ENCODE data around the gene RHOD. TPM values are rescaled to one million over a fixed set of nuclear protein-coding genes. Genes with fewer than 3 reads are reported as not detected.

Gene RHOD
- total RNA-seq, 1 experiment from 2014 or later = 33.5 TPM

- Histone ChIP-seq H3K9me3 (ENCODE audit: control insufficient read depth, insufficient read depth, low read depth, low read length) (no peaks in the 10 kb centered on the region), H3K27ac (ENCODE audit: low read length) (no peak overlapping the region), H3K4me3 (ENCODE audit: low read depth in 2 of 2, low read length in 2 of 2) (no peak overlapping the region), H3K36me3 (ENCODE audit: control insufficient read depth, insufficient read depth, low read length) (no peaks in the 10 kb centered on the region), H3K4me1 (ENCODE audit: control insufficient read depth, insufficient read depth, low read length) (no peaks in the 10 kb centered on the region), H3K27me3 (ENCODE audit: control insufficient read depth, insufficient read depth, low read length) (no peaks in the 10 kb centered on the region)
- intact Hi-C loops (cut with micrococcal nuclease; ENCODE audit: unreplicated experiment) = no loop called here
- ChIA-PET CTCF (interaction anchor here (1.5 kb wide), 1 partner anchor 19 kb away, joined by 11 read pairs; no protein-coding TSS in a partner anchor), POLR2A (no interaction called here)
- no peak for DNase-seq (ENCODE audit: low read depth, low spot score)
- in situ Hi-C loops (cut with HindIII; ENCODE audit: low pct_unique_long_range_greater_than_20kb, low sequenced_read_pairs) = no loop called here
- peak; percentile 94 for TF ChIP-seq CTCF (IDR thresholded peaks at IDR 0.05)
- TF ChIP-seq SIN3A (IDR thresholded peaks at IDR 0.05; ENCODE audit: borderline replicate concordance, insufficient read depth, low read depth, low read length) = no peak
- ATAC-seq = peak; percentile 87
- BruUV-seq (replicated peaks) = no TSS peak
Observed at GRCh38 chr11:67071420-67072284, 15.0 kb downstream of the RHOD start.

- H3K4me3 ChIP-seq (ENCODE audit: low read depth in 2 of 2, low read length in 2 of 2) = no peak overlapping the region
- no peaks in the 10 kb centered on the region for H3K36me3 ChIP-seq (ENCODE audit: control insufficient read depth, insufficient read depth, low read length)
- intact Hi-C loops (cut with micrococcal nuclease; ENCODE audit: unreplicated experiment) (no loop called here), in situ Hi-C loops (cut with HindIII; ENCODE audit: low pct_unique_long_range_greater_than_20kb, low sequenced_read_pairs) (no loop called here)
- DNase-seq (ENCODE audit: low read depth, low spot score) (no peak), ATAC-seq (no peak)
- no TSS peak for BruUV-seq (replicated peaks)
- H3K9me3 ChIP-seq (ENCODE audit: control insufficient read depth, insufficient read depth, low read depth, low read length) = no peaks in the 10 kb centered on the region
- POLR2A ChIA-PET = no interaction called here
- H3K4me1 ChIP-seq (ENCODE audit: control insufficient read depth, insufficient read depth, low read length) = no peaks in the 10 kb centered on the region
- no peak overlapping the region for H3K27ac ChIP-seq (ENCODE audit: low read length)
- CTCF ChIA-PET = interaction anchor here (0.7 to 1.5 kb wide), 2 partner anchors 19 to 33 kb away, joined by 11 read pairs; no protein-coding TSS in a partner anchor
- H3K27me3 ChIP-seq (ENCODE audit: control insufficient read depth, insufficient read depth, low read length) = no peaks in the 10 kb centered on the region
- TF ChIP-seq CTCF (IDR thresholded peaks at IDR 0.05) = no peak
- no peak for TF ChIP-seq TCF7L2 (IDR thresholded peaks at IDR 0.05; ENCODE audit: low read depth, low read length)
- TF ChIP-seq POLR2AphosphoS5 (IDR thresholded peaks at IDR 0.05; ENCODE audit: low read depth, low read length) = no peak
- no peak for TF ChIP-seq SIN3A (IDR thresholded peaks at IDR 0.05; ENCODE audit: borderline replicate concordance, insufficient read depth, low read depth, low read length)
- no peak for TF ChIP-seq REST (IDR thresholded peaks at IDR 0.05; ENCODE audit: insufficient read depth in 1 of 2, low read depth in 2 of 2, low read length in 1 of 2)
Observed at GRCh38 chr11:67072295-67072694, 15.6 kb downstream of the RHOD start.
